ENCODE data around the gene SPAG16.

GRCh38 chr2:214076527-214076926, 792.3 kb downstream of the SPAG16 start:
- TF ChIP-seq TAF1 (IDR thresholded peaks at IDR 0.05; ENCODE audit: borderline replicate concordance, insufficient read depth, low read length) (no peak), REST (IDR thresholded peaks at IDR 0.05; ENCODE audit: insufficient read depth in 1 of 2, low read depth in 2 of 2, low read length in 2 of 2) (no peak)
